H9 (cell line): Measurements from ENCODE around the gene FAM200C. TPM values are rescaled to one million over a fixed set of nuclear protein-coding genes. Genes with fewer than 3 reads are reported as not detected.

Source experiments
- DNase-seq: peaks from one replicate; pipeline ENCODE4 v3.0.0-alpha.2; 2017
- H2AFZ ChIP-seq: one replicate; pipeline ENCODE4 v1.6.1; 2013; ENCODE audit warnings: mild to moderate bottlenecking, low read length, control low read depth, moderate library complexity
- H2AK5ac ChIP-seq: 2 replicates; pipeline ENCODE4 v1.6.1; 2013; ENCODE audit warnings: low read length, control low read depth, mixed read lengths; ENCODE audit not compliant: insufficient read length
- H2BK120ac ChIP-seq: one replicate; pipeline ENCODE4 v1.6.1; 2013; ENCODE audit warnings: low read depth, mild to moderate bottlenecking, low read length, control low read depth, inconsistent platforms; ENCODE audit not compliant: poor library complexity, severe bottlenecking
- H2BK12ac ChIP-seq: 2 replicates; pipeline ENCODE4 v1.6.1; 2013; ENCODE audit warnings: low read length, control low read depth, mixed read lengths, low read depth; ENCODE audit not compliant: insufficient read length
- H2BK15ac ChIP-seq: 2 replicates; pipeline ENCODE4 v1.6.1; 2013; ENCODE audit warnings: low read depth, low read length, control low read depth
- H2BK20ac ChIP-seq: one replicate; pipeline ENCODE4 v1.6.1; 2013; ENCODE audit warnings: low read depth, mild to moderate bottlenecking, low read length, control low read depth, inconsistent platforms; ENCODE audit not compliant: poor library complexity, severe bottlenecking
- H2BK5ac ChIP-seq: 2 replicates; pipeline ENCODE4 v1.6.1; 2013; ENCODE audit warnings: low read length, control low read depth, mixed read lengths; ENCODE audit not compliant: insufficient read length
- H3K14ac ChIP-seq: 2 replicates; pipeline ENCODE4 v1.6.1; 2013; ENCODE audit warnings: low read length, control low read depth; ENCODE audit not compliant: insufficient read depth
- H3K18ac ChIP-seq: 2 replicates; pipeline ENCODE4 v1.6.1; 2013; ENCODE audit warnings: low read depth, mild to moderate bottlenecking, mixed read lengths, low read length, control low read depth; ENCODE audit not compliant: insufficient read length
- H3K23ac ChIP-seq: 2 replicates; pipeline ENCODE4 v1.6.1; 2013; ENCODE audit warnings: low read length, control low read depth, mixed read lengths, low read depth; ENCODE audit not compliant: insufficient read length
- H3K23me2 ChIP-seq: 2 replicates; pipeline ENCODE4 v1.6.1; 2013; ENCODE audit warnings: low read depth, mild to moderate bottlenecking, mixed read lengths, low read length, control low read depth; ENCODE audit not compliant: insufficient read length, poor library complexity, severe bottlenecking
- H3K27ac ChIP-seq: 2 replicates; pipeline ENCODE4 v1.5.1; 2013; ENCODE audit warnings: low read length, control low read depth, mixed read lengths, low read depth; ENCODE audit not compliant: insufficient read length
- H3K27me3 ChIP-seq: 2 replicates; pipeline ENCODE4 v1.6.1; 2013; ENCODE audit warnings: low read length, control low read depth, inconsistent platforms; ENCODE audit not compliant: insufficient read depth
- H3K4ac ChIP-seq: 2 replicates; pipeline ENCODE4 v1.6.1; 2013; ENCODE audit warnings: low read depth, mild to moderate bottlenecking, control low read depth, inconsistent platforms, low read length, moderate library complexity
- H3K4me1 ChIP-seq: 2 replicates; pipeline ENCODE4 v1.6.1; 2013; ENCODE audit warnings: low read length, control low read depth, inconsistent platforms; ENCODE audit not compliant: insufficient read depth
- H3K4me2 ChIP-seq: 2 replicates; pipeline ENCODE4 v1.6.1; 2013; ENCODE audit warnings: low read length, control low read depth, mixed read lengths; ENCODE audit not compliant: insufficient read length, insufficient read depth
- H3K56ac ChIP-seq: 2 replicates; pipeline ENCODE4 v1.6.1; 2013; ENCODE audit warnings: low read depth, mild to moderate bottlenecking, mixed read lengths, low read length, control low read depth; ENCODE audit not compliant: insufficient read length
- H3K79me1 ChIP-seq: 2 replicates; pipeline ENCODE4 v1.6.1; 2013; ENCODE audit warnings: low read depth, mild to moderate bottlenecking, moderate library complexity, low read length, control low read depth, inconsistent platforms; ENCODE audit not compliant: insufficient read depth, poor library complexity, severe bottlenecking
- H3K79me2 ChIP-seq: 2 replicates; pipeline ENCODE4 v1.6.1; 2013; ENCODE audit warnings: low read length, control low read depth, inconsistent platforms; ENCODE audit not compliant: insufficient read depth
- H3K9ac ChIP-seq: 2 replicates; pipeline ENCODE4 v1.6.1; 2013; ENCODE audit warnings: low read length, control low read depth, mixed read lengths; ENCODE audit not compliant: insufficient read length; ENCODE audit errors: extremely low read depth
- H3K9me3 ChIP-seq: one replicate; pipeline ENCODE4 v1.6.1; 2013; ENCODE audit warnings: low read depth, low read length, inconsistent platforms; ENCODE audit not compliant: control insufficient read depth
- H3T11ph ChIP-seq: one replicate; pipeline ENCODE4 v1.6.1; 2013; ENCODE audit warnings: mild to moderate bottlenecking, low read length, control low read depth, inconsistent platforms
- H4K20me1 ChIP-seq: one replicate; pipeline ENCODE4 v1.6.1; 2013; ENCODE audit not compliant: control insufficient read depth, insufficient read length, insufficient read depth
- H4K5ac ChIP-seq: 2 replicates; pipeline ENCODE4 v1.6.1; 2013; ENCODE audit warnings: low read depth, mild to moderate bottlenecking, mixed read lengths, low read length, control low read depth; ENCODE audit not compliant: insufficient read length
- H4K8ac ChIP-seq: replicated peaks from 2 replicates; pipeline ENCODE4 v1.6.1; 2013; ENCODE audit warnings: low read length, control low read depth, mixed read lengths, low read depth; ENCODE audit not compliant: insufficient read length
- H4K91ac ChIP-seq: 2 replicates; pipeline ENCODE4 v1.6.1; 2013; ENCODE audit warnings: low read depth, mild to moderate bottlenecking, moderate library complexity, mixed read lengths, low read length, control low read depth; ENCODE audit not compliant: insufficient read length
- H3K27ac Mint-ChIP-seq, 3 experiments: 2 replicates in 2 of 3; 3 replicates in 1 of 3; pipeline ENCODE4 v1.8.0; 2020 to 2021; ENCODE audit warnings: mixed read lengths in 3 of 3, mild to moderate bottlenecking in 1 of 3, moderate library complexity in 1 of 3
- H3K27me3 Mint-ChIP-seq: 2 replicates; pipeline ENCODE4 v1.8.0; 2021; ENCODE audit warnings: low read depth, mild to moderate bottlenecking, moderate library complexity, mixed read lengths
- H3K36me3 Mint-ChIP-seq, 3 experiments: 2 replicates in 2 of 3; 3 replicates in 1 of 3; pipeline ENCODE4 v1.8.0; 2020 to 2021; ENCODE audit warnings: low read depth in 3 of 3, mixed read lengths in 3 of 3; ENCODE audit not compliant: insufficient read depth in 1 of 3
- H3K4me1 Mint-ChIP-seq, 2 experiments: 2 replicates each; pipeline ENCODE4 v1.8.0; 2020; ENCODE audit warnings: mixed read lengths in 2 of 2
- H3K4me3 Mint-ChIP-seq, 2 experiments: 2 replicates in 1 of 2; 3 replicates in 1 of 2; pipeline ENCODE4 v1.8.0; 2020 to 2021; ENCODE audit warnings: mild to moderate bottlenecking in 2 of 2, mixed read lengths in 2 of 2, moderate library complexity in 1 of 2
- H3K9me3 Mint-ChIP-seq, 2 experiments: 2 replicates in 1 of 2; 3 replicates in 1 of 2; pipeline ENCODE4 v1.8.0; 2020; ENCODE audit warnings: mild to moderate bottlenecking in 2 of 2, mixed read lengths in 2 of 2, moderate library complexity in 1 of 2
- CTCF ChIP-seq: fragments of 200-600 bp; sonication (generic); conservative IDR thresholded peaks from 3 replicates; pipeline ENCODE4 v1.8.0; 2021; ENCODE audit warnings: antibody characterized with exemption, mild to moderate bottlenecking
- WGBS: extraction: QIAGEN DNeasy Blood & Tissue Kit; methylation state at CpG from one replicate; pipeline ENCODE4 v1.1.7; 2013; ENCODE audit warnings: missing lambda C conversion rate, low lambda C conversion rate, mixed read lengths; ENCODE audit not compliant: insufficient read length; ENCODE audit errors: extremely low coverage; 5-methylcytosine and 5-hydroxymethylcytosine counted together
- total RNA-seq: library from RNA; stranded (reverse); gene quantifications from 2 replicates; pipeline ENCODE4 v1.2.1, GENCODE V29; 2021

Gene FAM200C
- total RNA-seq, 1 experiment from 2014 or later = 4.3 TPM

DNA sequence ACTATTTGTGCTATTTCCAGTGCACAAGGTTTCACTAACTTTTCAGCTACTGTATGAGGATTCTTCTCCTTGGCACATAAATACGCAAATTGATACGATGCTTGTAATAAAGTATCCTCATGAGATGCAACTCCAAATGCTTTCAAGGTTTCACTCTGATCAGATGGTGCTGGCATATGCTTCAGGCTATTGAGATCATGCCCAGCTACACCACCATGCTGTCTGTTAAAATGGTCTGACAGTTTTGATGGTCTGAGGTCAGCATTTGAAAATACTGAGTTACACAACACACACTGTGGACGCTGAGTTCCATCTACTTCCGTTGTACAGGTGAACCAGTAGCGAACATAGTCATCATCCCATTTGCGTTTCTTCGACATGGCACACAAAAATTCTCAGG is 4.7 kb downstream of the FAM200C start:
- no peak overlapping the region for H2BK5ac ChIP-seq
- H4K8ac ChIP-seq = no peak overlapping the region
- no peak overlapping the region for H3K18ac ChIP-seq
- H3K79me2 ChIP-seq = no peaks in the 10 kb centered on the region
- H2AFZ ChIP-seq = no peak overlapping the region
- H3K79me1 ChIP-seq = no peaks in the 10 kb centered on the region
- H2AK5ac ChIP-seq = no peak overlapping the region
- no peaks in the 10 kb centered on the region for H4K20me1 ChIP-seq
- no peaks in the 10 kb centered on the region for H3K27me3 ChIP-seq
- DNase-seq = no peak
- H3T11ph ChIP-seq = no peak overlapping the region
- H2BK120ac ChIP-seq = no peak overlapping the region
- H3K27me3 Mint-ChIP-seq = no peaks in the 10 kb centered on the region
- no peak overlapping the region for H2BK12ac ChIP-seq
- H3K27ac ChIP-seq = no peak overlapping the region
- peaks cover 4% of the 10 kb centered on the region for H3K23me2 ChIP-seq
- no peaks in the 10 kb centered on the region for H3K9me3 Mint-ChIP-seq
- WGBS = no CpG with 5 or more reads among the region's 7 CpGs
- H3K14ac ChIP-seq = no peak overlapping the region
- H3K23ac ChIP-seq = no peak overlapping the region
- no peak for TF ChIP-seq CTCF
- no peak overlapping the region for H3K56ac ChIP-seq
- no peak overlapping the region for H2BK20ac ChIP-seq
- H3K27ac Mint-ChIP-seq = no peak overlapping the region
- H3K4me1 Mint-ChIP-seq = peaks cover 16 to 20% of the 10 kb centered on the region in 2 experiments
- no peak overlapping the region for H2BK15ac ChIP-seq
- H3K4ac ChIP-seq = no peak overlapping the region
- H3K9ac ChIP-seq = no peak overlapping the region
- H3K9me3 ChIP-seq = no peaks in the 10 kb centered on the region
- H3K36me3 Mint-ChIP-seq = peaks cover 0 to 3% (median 0%) of the 10 kb centered on the region in 3 experiments; a peak in 2 of 7 replicates
- no peaks in the 10 kb centered on the region for H3K4me1 ChIP-seq
- H4K91ac ChIP-seq = no peak overlapping the region
- no peak overlapping the region for H3K4me2 ChIP-seq
- H4K5ac ChIP-seq = no peak overlapping the region
- no peak overlapping the region for H3K4me3 Mint-ChIP-seq
